Activated CD4-positive, alpha-beta T cell treated with anti-CD3 and anti-CD28 coated beads, Interleukin-2, amount 50 U/mL, for 4 hours (primary cell): ENCODE data around the gene IL17RE.

ENCODE experiments used
- DNase-seq, 2 experiments: peaks; one replicate each; pipeline ENCODE4 v3.0.0-alpha.2; 2020

Gene IL17RE

DNA sequence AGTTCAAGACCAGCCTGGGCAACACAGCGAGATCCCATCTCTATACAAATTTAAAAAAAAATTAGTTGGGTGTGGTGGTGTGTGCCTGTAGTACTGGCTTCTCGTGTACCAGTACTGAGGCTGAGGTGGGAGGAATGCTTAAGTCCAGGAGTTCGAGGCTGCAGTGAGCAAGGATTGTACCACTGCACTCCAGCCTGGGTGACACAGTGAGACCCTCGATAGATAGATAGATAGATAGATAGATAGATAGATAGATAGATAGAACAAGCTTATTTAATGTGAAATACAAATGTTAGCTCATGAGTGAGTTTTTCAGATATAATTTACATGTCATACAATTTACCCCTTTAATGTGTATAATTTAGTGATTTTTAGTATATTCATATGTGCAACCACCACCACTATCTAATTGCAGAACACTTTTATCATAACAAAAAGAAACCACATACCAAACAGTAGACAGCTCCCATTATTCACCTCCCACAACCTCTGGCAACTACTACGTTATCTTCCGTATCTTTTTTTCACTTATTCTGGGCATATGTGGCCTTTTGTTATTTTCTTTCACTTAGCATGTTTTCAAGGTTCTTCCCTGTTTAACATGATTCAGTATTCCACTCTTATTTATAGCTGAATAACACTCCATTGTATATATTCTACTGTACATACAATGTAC lies 62.7 kb downstream of the IL17RE start:
- DNase-seq = no peak
